ENCODE results near the gene ABHD15.

GRCh38 chr17:29544066-29544465 is 22.8 kb downstream of the ABHD15 start:
- TF ChIP-seq CTCF (IDR thresholded peaks at IDR 0.05 in 2 of 3, conservative IDR thresholded peaks at IDR 0.05 in 1 of 3; ENCODE audit: borderline replicate concordance in 1 of 3, insufficient read depth in 1 of 3, low read depth in 2 of 3, low read length in 2 of 3): no peak
- no peak for TF ChIP-seq CEBPB (IDR thresholded peaks at IDR 0.05; ENCODE audit: low read depth)
- TF ChIP-seq POLR2A (IDR thresholded peaks at IDR 0.05; ENCODE audit: borderline replicate concordance, extremely low read depth, insufficient read depth, insufficient read length): no peak
- TF ChIP-seq EZH2phosphoT487 (IDR thresholded peaks at IDR 0.05; ENCODE audit: borderline replicate concordance): no peak
- TF ChIP-seq MAX (IDR thresholded peaks at IDR 0.05): no peak
- no peak for TF ChIP-seq POLR2AphosphoS5 (IDR thresholded peaks at IDR 0.05; ENCODE audit: low read depth, low read length)
- no peak for TF ChIP-seq EZH2 (IDR thresholded peaks at IDR 0.05)
- TF ChIP-seq REST (IDR thresholded peaks at IDR 0.05; ENCODE audit: low read depth): no peak
- TF ChIP-seq SIN3A (IDR thresholded peaks at IDR 0.05; ENCODE audit: low read depth): no peak
- no peak for TF ChIP-seq TCF7L2 (IDR thresholded peaks at IDR 0.05; ENCODE audit: borderline replicate concordance, extremely low read depth, insufficient read depth, insufficient read length)

Data from HCT116 (cell line).